Vagina (tissue), 2 donors: ENCODE data around the gene ADPRM.

ENCODE experiments used
- CTCF ChIP-seq, 3 experiments: fragments of 450-650 bp in 2 of 3; fragments of 200-600 bp in 1 of 3; sonication (generic) in 1 of 3; IDR thresholded peaks; one replicate each; pipeline ENCODE4 v1.5.1; 2017 to 2019; ENCODE audit warnings: antibody characterized with exemption in 3 of 3, mild to moderate bottlenecking in 2 of 3, moderate library complexity in 2 of 3
- POLR2A ChIP-seq, 2 donors: fragments of 450-650 bp; IDR thresholded peaks; one replicate each; pipeline ENCODE4 v1.6.1; 2017; ENCODE audit warnings: antibody characterized with exemption in 2 of 2, mild to moderate bottlenecking in 2 of 2, moderate library complexity in 2 of 2

GRCh38 chr17:10727192-10727591 lies 29.8 kb downstream of the ADPRM start:
- TF ChIP-seq POLR2A (IDR thresholded peaks at IDR 0.05), result no peak
- no peak for TF ChIP-seq CTCF (IDR thresholded peaks at IDR 0.05)
